Keratinocyte (primary cell): ENCODE data around the gene XCR1. TPM values are rescaled to one million over a fixed set of nuclear protein-coding genes. Genes with fewer than 3 reads are reported as not detected.

Source experiments
- DNase-seq: peaks from one replicate; pipeline ENCODE4 v3.0.0-alpha.2; 2011; ENCODE audit warnings: low read depth, missing footprints, low spot score
- FAIRE-seq: peaks from 2 replicates; lab custom pipeline; 2011; peaks lifted over from hg19 to GRCh38; lab: Jason Lieb, UNC
- H2AFZ ChIP-seq: 2 replicates; pipeline ENCODE4 v1.6.0; 2012; ENCODE audit warnings: low read length, control low read depth, inconsistent platforms; ENCODE audit not compliant: control insufficient read depth
- H3K27ac ChIP-seq: 2 replicates; pipeline ENCODE4 v1.5.1; 2011; ENCODE audit warnings: low read length; ENCODE audit not compliant: control insufficient read depth, insufficient read depth
- H3K27me3 ChIP-seq: 3 replicates; pipeline ENCODE4 v1.6.0; 2011; ENCODE audit warnings: low read length; ENCODE audit not compliant: control insufficient read depth, insufficient read depth; ENCODE audit errors: extremely low read depth
- H3K36me3 ChIP-seq, 2 experiments: 2 replicates in 1 of 2; 3 replicates in 1 of 2; pipeline ENCODE4 v1.5.1; 2011; ENCODE audit warnings: low read length in 2 of 2, mild to moderate bottlenecking in 1 of 2; ENCODE audit not compliant: control insufficient read depth in 2 of 2, insufficient read depth in 2 of 2; ENCODE audit errors: extremely low read depth in 1 of 2
- H3K4me1 ChIP-seq: 3 replicates; pipeline ENCODE4 v1.5.1; 2011; ENCODE audit warnings: low read length; ENCODE audit not compliant: control insufficient read depth, insufficient read depth; ENCODE audit errors: extremely low read depth
- H3K4me2 ChIP-seq: 3 replicates; pipeline ENCODE4 v1.6.0; 2011; ENCODE audit warnings: low read depth, low read length; ENCODE audit not compliant: control insufficient read depth, insufficient read depth; ENCODE audit errors: extremely low read depth
- H3K4me3 ChIP-seq, 3 experiments: fragments of 200-600 bp in 1 of 3; sonication (generic) in 1 of 3; 2 replicates in 2 of 3; 3 replicates in 1 of 3; pipeline ENCODE4 v1.5.1; 2011 to 2016; ENCODE audit warnings: low read length in 3 of 3, mild to moderate bottlenecking in 3 of 3, control low read depth in 2 of 3, inconsistent platforms in 1 of 3, low read depth in 1 of 3, mixed read lengths in 1 of 3, mixed run types in 1 of 3, moderate library complexity in 1 of 3; ENCODE audit not compliant: control insufficient read depth in 2 of 3, insufficient read depth in 2 of 3; ENCODE audit errors: extremely low read depth in 1 of 3
- H3K79me2 ChIP-seq: 2 replicates; pipeline ENCODE4 v1.6.0; 2012; ENCODE audit warnings: low read length; ENCODE audit not compliant: control insufficient read depth, insufficient read depth
- H3K9ac ChIP-seq: 3 replicates; pipeline ENCODE4 v1.6.0; 2011; ENCODE audit warnings: low read length; ENCODE audit not compliant: control insufficient read depth, insufficient read depth; ENCODE audit errors: extremely low read depth
- H3K9me1 ChIP-seq: 3 replicates; pipeline ENCODE4 v1.6.0; 2011; ENCODE audit warnings: low read length; ENCODE audit not compliant: control insufficient read depth, insufficient read depth; ENCODE audit errors: extremely low read depth
- H3K9me3 ChIP-seq: 2 replicates; pipeline ENCODE4 v1.5.1; 2012; ENCODE audit warnings: low read depth, low read length; ENCODE audit not compliant: control insufficient read depth
- H4K20me1 ChIP-seq: 3 replicates; pipeline ENCODE4 v1.6.0; 2011; ENCODE audit warnings: low read length; ENCODE audit not compliant: control insufficient read depth, insufficient read depth; ENCODE audit errors: extremely low read depth
- EZH2 ChIP-seq: IDR thresholded peaks from one replicate; pipeline ENCODE4 v1.6.1; 2012; ENCODE audit warnings: inconsistent platforms, mild to moderate bottlenecking, low read length, moderate library complexity
- dilution Hi-C: fragments of 300-500 bp; cut with MboI; formaldehyde crosslinking; loops from one replicate; pipeline ENCODE4 v1.7.0; 2020; ENCODE audit warnings: low sequenced_read_pairs; ENCODE audit not compliant: extremely low pct_ligation_motif_present
- polyA plus RNA-seq, 5 experiments: library from polyadenylated mRNA; depleted of rRNA in 3 of 5; stranded (reverse) in 3 of 5; stranded (forward) in 1 of 5; unstranded in 1 of 5; fragments of >200 nt; gene quantifications; 1 replicate in 1 of 5; 2 replicates in 3 of 5; 3 replicates in 1 of 5; pipeline versions ENCODE4 v1.2.1 to v1.2.3, GENCODE V29; 2011 to 2012; ENCODE audit warnings: missing spikeins in 2 of 5, low read depth in 1 of 5, low replicate concordance in 1 of 5
- TF ChIP-seq, protein P1 (sequence below), 3 experiments: IDR thresholded peaks in 1 of 3; conservative IDR thresholded peaks in 1 of 3; optimal IDR thresholded peaks in 1 of 3; 2 replicates in 2 of 3; 3 replicates in 1 of 3; pipeline versions ENCODE3 to v1.5.1; 2011; ENCODE audit warnings: low read length in 3 of 3, mild to moderate bottlenecking in 3 of 3, moderate library complexity in 2 of 3, control low read depth in 1 of 3, inconsistent platforms in 1 of 3; ENCODE audit not compliant: insufficient read depth in 2 of 3; ENCODE audit errors: extremely low read depth in 1 of 3

XCR1 gene
- polyA plus RNA-seq, 1 donor (not counting 4 experiments of a cell fraction or from before 2014, with no cell fraction given), result 0.01 TPM

GRCh38 chr3:46060551-46060950, 33.3 kb upstream of the XCR1 start:
- H3K4me2 ChIP-seq, result no peak overlapping the region
- H2AFZ ChIP-seq, result no peak overlapping the region
- no peak for DNase-seq
- no peak overlapping the region for H3K27ac ChIP-seq
- H3K79me2 ChIP-seq, result no peaks in the 10 kb centered on the region
- no peak for FAIRE-seq
- H3K27me3 ChIP-seq, result peaks cover 18% of the 10 kb centered on the region
- no peak overlapping the region for H3K9ac ChIP-seq
- no peaks in the 10 kb centered on the region for H4K20me1 ChIP-seq
- dilution Hi-C loops, result no loop called here
- H3K9me3 ChIP-seq, result no peaks in the 10 kb centered on the region
- no peaks in the 10 kb centered on the region for H3K9me1 ChIP-seq
- no peaks in the 10 kb centered on the region for H3K4me1 ChIP-seq
- H3K4me3 ChIP-seq, result no peak overlapping the region
- H3K36me3 ChIP-seq, result no peaks in the 10 kb centered on the region
- TF ChIP-seq, protein P1, sequence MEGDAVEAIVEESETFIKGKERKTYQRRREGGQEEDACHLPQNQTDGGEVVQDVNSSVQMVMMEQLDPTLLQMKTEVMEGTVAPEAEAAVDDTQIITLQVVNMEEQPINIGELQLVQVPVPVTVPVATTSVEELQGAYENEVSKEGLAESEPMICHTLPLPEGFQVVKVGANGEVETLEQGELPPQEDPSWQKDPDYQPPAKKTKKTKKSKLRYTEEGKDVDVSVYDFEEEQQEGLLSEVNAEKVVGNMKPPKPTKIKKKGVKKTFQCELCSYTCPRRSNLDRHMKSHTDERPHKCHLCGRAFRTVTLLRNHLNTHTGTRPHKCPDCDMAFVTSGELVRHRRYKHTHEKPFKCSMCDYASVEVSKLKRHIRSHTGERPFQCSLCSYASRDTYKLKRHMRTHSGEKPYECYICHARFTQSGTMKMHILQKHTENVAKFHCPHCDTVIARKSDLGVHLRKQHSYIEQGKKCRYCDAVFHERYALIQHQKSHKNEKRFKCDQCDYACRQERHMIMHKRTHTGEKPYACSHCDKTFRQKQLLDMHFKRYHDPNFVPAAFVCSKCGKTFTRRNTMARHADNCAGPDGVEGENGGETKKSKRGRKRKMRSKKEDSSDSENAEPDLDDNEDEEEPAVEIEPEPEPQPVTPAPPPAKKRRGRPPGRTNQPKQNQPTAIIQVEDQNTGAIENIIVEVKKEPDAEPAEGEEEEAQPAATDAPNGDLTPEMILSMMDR (optimal IDR thresholded peaks at IDR 0.05 in 1 of 3, IDR thresholded peaks at IDR 0.05 in 1 of 3, conservative IDR thresholded peaks at IDR 0.05 in 1 of 3; ENCODE audit: extremely low read depth in 1 of 3, insufficient read depth in 2 of 3, low read length in 3 of 3), result no peak
- TF ChIP-seq EZH2, result no peak

DNA sequence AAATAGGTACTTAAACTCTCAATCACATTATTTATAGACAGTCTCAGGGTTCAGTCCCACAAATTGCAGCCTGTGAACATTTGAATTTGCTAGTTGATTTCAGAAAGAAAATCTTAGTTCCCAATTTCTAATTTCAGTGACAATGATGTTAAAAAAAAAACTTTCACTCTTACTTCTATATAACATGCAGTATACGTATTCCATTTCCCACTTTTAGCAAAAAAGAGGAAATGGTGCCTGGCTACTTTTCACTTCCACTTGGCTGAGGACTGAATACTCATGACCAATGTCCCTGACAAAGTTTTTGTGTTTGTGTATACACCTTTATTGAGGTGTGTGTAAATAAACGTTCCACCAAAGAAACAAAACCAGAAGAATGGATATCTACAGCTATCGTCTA, 32.1 kb upstream of the XCR1 start:
- H3K9me3 ChIP-seq, result no peaks in the 10 kb centered on the region
- H2AFZ ChIP-seq, result no peak overlapping the region
- H3K9ac ChIP-seq, result no peak overlapping the region
- H3K4me2 ChIP-seq, result no peak overlapping the region
- no peaks in the 10 kb centered on the region for H3K79me2 ChIP-seq
- DNase-seq, result no peak
- no peak overlapping the region for H3K27ac ChIP-seq
- H3K27me3 ChIP-seq, result peaks cover 22% of the 10 kb centered on the region
- TF ChIP-seq, protein P1 (optimal IDR thresholded peaks at IDR 0.05 in 1 of 3, IDR thresholded peaks at IDR 0.05 in 1 of 3, conservative IDR thresholded peaks at IDR 0.05 in 1 of 3; ENCODE audit: extremely low read depth in 1 of 3, insufficient read depth in 2 of 3, low read length in 3 of 3), result no peak
- no peak for TF ChIP-seq EZH2
- dilution Hi-C loops, result no loop called here
- no peak for FAIRE-seq
- no peak overlapping the region for H3K4me3 ChIP-seq
- no peaks in the 10 kb centered on the region for H4K20me1 ChIP-seq
- H3K9me1 ChIP-seq, result no peaks in the 10 kb centered on the region
- H3K4me1 ChIP-seq, result no peaks in the 10 kb centered on the region
- no peaks in the 10 kb centered on the region for H3K36me3 ChIP-seq
